Measurements from ENCODE around the gene NUCKS1.

Gene NUCKS1

DNA sequence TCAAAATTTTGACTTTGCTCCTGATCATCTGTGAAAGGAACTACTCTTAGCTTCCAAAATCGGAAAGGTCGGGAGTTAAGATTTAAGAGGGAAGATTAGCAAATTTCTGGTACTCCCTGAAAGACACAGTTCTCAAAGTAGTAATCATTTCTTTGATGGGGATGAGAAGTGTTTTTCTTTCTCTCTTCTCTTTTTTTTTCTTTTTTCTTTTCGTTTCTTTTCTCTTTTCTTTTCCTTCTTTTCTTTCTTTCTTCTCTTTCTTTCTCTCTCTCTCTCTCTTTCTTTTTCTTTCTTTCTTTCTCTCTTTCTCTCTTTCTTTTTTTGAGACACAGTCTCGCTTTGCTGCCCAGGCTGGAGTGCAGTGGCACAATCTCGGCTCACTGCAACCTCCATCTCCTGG lies 30.4 kb upstream of the NUCKS1 start:
- no peak overlapping the region for H2AFZ ChIP-seq
- no peaks in the 10 kb centered on the region for H3K9me3 ChIP-seq (ENCODE audit: control insufficient read depth, low read length)
- H3K27me3 ChIP-seq (ENCODE audit: control insufficient read depth, insufficient read depth, low read length) = no peaks in the 10 kb centered on the region

DNA sequence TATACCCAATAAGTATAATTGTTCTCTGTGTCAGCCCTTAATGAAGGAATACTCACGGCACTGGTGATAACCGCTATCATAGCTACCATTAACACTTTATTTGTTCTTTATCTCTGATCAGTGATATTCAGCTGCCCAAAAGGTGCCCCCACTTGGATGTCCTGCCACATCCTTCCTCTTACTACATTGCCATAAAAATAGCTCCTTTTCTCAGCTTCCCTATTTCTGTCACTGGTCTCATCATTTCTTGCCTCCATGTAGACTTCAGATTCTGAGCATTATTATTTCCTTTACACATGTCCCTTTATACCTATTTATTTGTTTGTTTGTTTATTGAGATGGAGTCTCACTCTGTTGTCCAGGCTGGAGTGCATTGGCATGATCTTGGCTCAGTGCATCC lies 28.0 kb upstream of the NUCKS1 start:
- Histone ChIP-seq H3K9me3 (ENCODE audit: control insufficient read depth, low read length) (no peaks in the 10 kb centered on the region), H3K36me3 (ENCODE audit: control insufficient read depth, insufficient read depth, low read length) (no peaks in the 10 kb centered on the region), H3K4me2 (ENCODE audit: low read length) (no peak overlapping the region)

More for the DNA sequence above, 30.4 kb upstream of the NUCKS1 start:
- TF ChIP-seq, protein P1, sequence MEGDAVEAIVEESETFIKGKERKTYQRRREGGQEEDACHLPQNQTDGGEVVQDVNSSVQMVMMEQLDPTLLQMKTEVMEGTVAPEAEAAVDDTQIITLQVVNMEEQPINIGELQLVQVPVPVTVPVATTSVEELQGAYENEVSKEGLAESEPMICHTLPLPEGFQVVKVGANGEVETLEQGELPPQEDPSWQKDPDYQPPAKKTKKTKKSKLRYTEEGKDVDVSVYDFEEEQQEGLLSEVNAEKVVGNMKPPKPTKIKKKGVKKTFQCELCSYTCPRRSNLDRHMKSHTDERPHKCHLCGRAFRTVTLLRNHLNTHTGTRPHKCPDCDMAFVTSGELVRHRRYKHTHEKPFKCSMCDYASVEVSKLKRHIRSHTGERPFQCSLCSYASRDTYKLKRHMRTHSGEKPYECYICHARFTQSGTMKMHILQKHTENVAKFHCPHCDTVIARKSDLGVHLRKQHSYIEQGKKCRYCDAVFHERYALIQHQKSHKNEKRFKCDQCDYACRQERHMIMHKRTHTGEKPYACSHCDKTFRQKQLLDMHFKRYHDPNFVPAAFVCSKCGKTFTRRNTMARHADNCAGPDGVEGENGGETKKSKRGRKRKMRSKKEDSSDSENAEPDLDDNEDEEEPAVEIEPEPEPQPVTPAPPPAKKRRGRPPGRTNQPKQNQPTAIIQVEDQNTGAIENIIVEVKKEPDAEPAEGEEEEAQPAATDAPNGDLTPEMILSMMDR (IDR thresholded peaks at IDR 0.05) = no peak
- H3K79me2 ChIP-seq = no peaks in the 10 kb centered on the region
- H3K36me3 ChIP-seq (ENCODE audit: control insufficient read depth, insufficient read depth, low read length) = no peaks in the 10 kb centered on the region
- no peak overlapping the region for H3K4me3 ChIP-seq (ENCODE audit: low read depth, low read length)
- H3K4me2 ChIP-seq (ENCODE audit: low read length) = no peak overlapping the region
- no peak overlapping the region for H3K9ac ChIP-seq
- no peaks in the 10 kb centered on the region for H3K4me1 ChIP-seq
- H3K27ac ChIP-seq = no peak overlapping the region

DNA sequence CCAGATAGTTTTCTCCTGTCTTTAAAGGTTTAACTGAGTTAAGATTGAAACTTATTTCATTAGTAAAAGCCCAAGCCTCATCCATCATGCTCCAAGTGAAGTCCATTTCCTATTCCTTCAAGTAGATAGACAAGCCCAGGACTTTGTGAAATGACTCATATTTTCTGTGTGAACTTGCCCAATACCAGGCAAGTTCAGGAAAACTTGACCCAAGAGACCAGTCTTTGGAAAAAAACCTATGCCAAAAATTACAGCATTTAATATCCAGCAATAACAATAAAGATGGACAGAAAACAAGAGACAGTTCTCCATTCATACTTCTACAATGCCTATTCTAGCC lies 25.7 kb upstream of the NUCKS1 start:
- Histone ChIP-seq H2AFZ (peak overlapping the region; percentile 90), H3K27ac (no peak overlapping the region), H3K4me1 (no peaks in the 10 kb centered on the region), H3K79me2 (no peaks in the 10 kb centered on the region), H3K36me3 (ENCODE audit: control insufficient read depth, insufficient read depth, low read length) (no peaks in the 10 kb centered on the region), H3K27me3 (ENCODE audit: control insufficient read depth, insufficient read depth, low read length) (no peaks in the 10 kb centered on the region), H3K9me3 (ENCODE audit: control insufficient read depth, low read length) (no peaks in the 10 kb centered on the region), H3K9ac (no peak overlapping the region), H3K4me2 (ENCODE audit: low read length) (peak overlapping the region; percentile 98), H3K4me3 (ENCODE audit: low read depth, low read length) (peak overlapping the region; percentile 98)
- TF ChIP-seq, protein P1 (IDR thresholded peaks at IDR 0.05) = no peak

More for the DNA sequence above, 28.0 kb upstream of the NUCKS1 start:
- no peak overlapping the region for H3K4me3 ChIP-seq (ENCODE audit: low read depth, low read length)
- no peak overlapping the region for H3K9ac ChIP-seq
- no peaks in the 10 kb centered on the region for H3K4me1 ChIP-seq
- no peaks in the 10 kb centered on the region for H3K27me3 ChIP-seq (ENCODE audit: control insufficient read depth, insufficient read depth, low read length)
- no peak overlapping the region for H3K27ac ChIP-seq
- TF ChIP-seq, protein P1 (IDR thresholded peaks at IDR 0.05) = no peak
- no peaks in the 10 kb centered on the region for H3K79me2 ChIP-seq
- no peak overlapping the region for H2AFZ ChIP-seq

DNA sequence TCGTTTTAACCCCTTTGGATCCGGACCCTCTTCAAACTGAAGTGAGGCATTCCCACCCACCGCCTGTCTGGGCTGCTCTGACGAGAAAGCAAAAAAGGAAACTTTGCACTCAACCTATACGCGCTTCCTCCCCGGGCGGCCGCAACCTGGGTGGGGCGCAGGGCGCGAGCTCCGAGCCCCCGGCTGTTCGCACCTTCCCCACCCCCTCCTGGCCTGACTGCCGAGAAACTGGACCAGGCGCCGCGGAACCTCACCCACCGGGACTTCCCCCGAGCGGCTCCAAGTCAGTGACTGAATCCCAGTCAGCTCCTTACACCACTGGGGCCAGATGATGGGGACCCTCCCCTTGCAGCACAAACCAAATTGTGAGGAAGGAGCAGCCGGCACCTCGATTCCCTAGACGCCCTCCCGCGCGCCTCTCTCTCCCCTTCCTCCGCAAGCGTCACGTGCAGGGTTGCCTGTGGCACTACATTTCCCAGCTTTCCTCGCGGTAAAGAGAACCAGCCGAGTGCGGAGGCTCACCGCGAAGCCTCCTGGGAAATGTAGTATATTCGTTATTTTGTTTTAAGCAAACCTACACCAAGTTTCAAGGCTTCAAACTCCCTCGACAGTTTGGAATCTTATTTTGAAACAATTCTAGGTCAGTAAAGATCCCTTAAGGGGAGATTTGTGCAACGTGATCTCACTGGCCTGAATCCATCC lies 25.2 kb upstream of the NUCKS1 start, which contains the start of gene RAB29:
RAB29 (minus strand) TSS at position 468 of the 702 bp plus-strand sequence. CDS start 526 bp downstream, outside the sequence.
- H3K9ac ChIP-seq = no peak within 1 kb of the TSS
- H3K4me1 ChIP-seq = no peaks in the 10 kb centered on the region
- no peaks in the 10 kb centered on the region for H3K9me3 ChIP-seq (ENCODE audit: control insufficient read depth, low read length)
- H3K4me2 ChIP-seq (ENCODE audit: low read length) = peak within 1 kb of the TSS; percentile 98
- no peaks in the 10 kb centered on the region for H3K36me3 ChIP-seq (ENCODE audit: control insufficient read depth, insufficient read depth, low read length)
- no peaks in the 10 kb centered on the region for H3K27me3 ChIP-seq (ENCODE audit: control insufficient read depth, insufficient read depth, low read length)
- peak within 1 kb of the TSS; percentile 90 for H2AFZ ChIP-seq
- peak within 1 kb of the TSS; percentile 16 for H3K27ac ChIP-seq
- TF ChIP-seq, protein P1 (IDR thresholded peaks at IDR 0.05) = no peak
- peak within 1 kb of the TSS; percentile 98 for H3K4me3 ChIP-seq (ENCODE audit: low read depth, low read length)
- no peaks in the 10 kb centered on the region for H3K79me2 ChIP-seq

All from parathyroid adenoma (tissue), 2 donors.